Stimulated activated naive B cell treated with anti-CD40 and anti-IgM and Interleukin-4, amounts not matched to agents 10 μg/mL and 1 μg/mL and 100 μg/mL, for 72 hours (primary cell): ENCODE measurements around the gene RXRA.

ENCODE experiments used
- ATAC-seq, 2 donors: fragments of 150-1000 bp; cut with Tn5 transposase; replicated peaks; 2 replicates each; pipeline ENCODE4 v1.10.0; 2021; ENCODE audit warnings: moderate library complexity in 1 of 2
- DNase-seq: peaks from one replicate; pipeline ENCODE4 v3.0.0; 2021
- H3K27ac Mint-ChIP-seq: one replicate; pipeline ENCODE4 v1.8.0; 2022; ENCODE audit warnings: mild to moderate bottlenecking, mixed read lengths
- H3K27me3 Mint-ChIP-seq, 2 donors: one replicate each; pipeline ENCODE4 v1.8.0; 2022; ENCODE audit warnings: mixed read lengths in 2 of 2
- H3K36me3 Mint-ChIP-seq, 2 donors: one replicate each; pipeline ENCODE4 v1.8.0; 2022; ENCODE audit warnings: mixed read lengths in 2 of 2, mild to moderate bottlenecking in 1 of 2
- H3K4me1 Mint-ChIP-seq, 2 donors: one replicate each; pipeline ENCODE4 v1.8.0; 2022; ENCODE audit warnings: mixed read lengths in 2 of 2, mild to moderate bottlenecking in 1 of 2
- H3K4me3 Mint-ChIP-seq, 2 donors: one replicate each; pipeline ENCODE4 v1.8.0; 2022; ENCODE audit warnings: mild to moderate bottlenecking in 2 of 2, mixed read lengths in 2 of 2, moderate library complexity in 1 of 2
- H3K9me3 Mint-ChIP-seq, 2 donors: one replicate each; pipeline ENCODE4 v1.8.0; 2022; ENCODE audit warnings: mixed read lengths in 2 of 2, mild to moderate bottlenecking in 1 of 2

The RXRA gene

DNA sequence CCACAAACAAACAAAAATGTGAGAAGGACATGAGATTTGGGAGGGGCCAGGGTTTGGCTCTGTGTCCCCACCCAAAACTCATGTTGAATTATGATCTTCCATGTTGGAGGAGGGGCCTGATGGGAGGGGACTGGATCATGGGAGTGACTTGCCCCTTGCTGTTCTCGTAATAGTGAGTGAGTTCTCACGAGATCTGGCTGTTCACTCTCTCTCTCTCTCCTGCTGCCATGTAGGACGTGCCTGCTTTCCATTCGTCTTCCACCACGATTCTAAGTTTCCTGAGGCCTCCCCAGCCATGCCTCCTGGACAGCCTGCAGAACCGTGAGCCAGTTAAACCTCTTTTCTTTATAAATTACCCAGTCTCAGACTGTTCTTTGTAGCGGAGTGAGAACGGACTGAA is 118.7 kb downstream of the RXRA start:
- Mint-ChIP-seq H3K9me3 (peaks cover 0 to 5% of the 10 kb centered on the region in 2 donors), H3K36me3 (peaks cover 0 to 4% of the 10 kb centered on the region in 2 donors), H3K27me3 (peaks cover 26 to 33% of the 10 kb centered on the region in 2 donors), H3K4me3 (no peak overlapping the region), H3K27ac (no peak overlapping the region), H3K4me1 (peaks cover 19 to 32% of the 10 kb centered on the region in 2 donors)
- DNase-seq (no peak), ATAC-seq (no peak)

GRCh38 chr9:134449180-134449916 is 123.1 kb downstream of the RXRA start:
- DNase-seq: peak; percentile 84
- Mint-ChIP-seq H3K9me3 (peaks cover 0 to 3% of the 10 kb centered on the region in 2 donors), H3K27ac (no peak overlapping the region), H3K4me3 (no peak overlapping the region), H3K27me3 (no peaks in the 10 kb centered on the region), H3K36me3 (peaks cover 2 to 4% of the 10 kb centered on the region in 2 donors), H3K4me1 (peaks cover 11 to 14% of the 10 kb centered on the region in 2 donors)
- ATAC-seq: peak; percentile 97 to 99

- peaks cover 0 to 3% of the 10 kb centered on the region in 2 donors for H3K9me3 Mint-ChIP-seq
- no peaks in the 10 kb centered on the region for H3K27me3 Mint-ChIP-seq
- H3K27ac Mint-ChIP-seq: no peak overlapping the region
- ATAC-seq (no peak), DNase-seq (no peak)
- H3K36me3 Mint-ChIP-seq: peaks cover 0 to 2% of the 10 kb centered on the region in 2 donors
- H3K4me3 Mint-ChIP-seq: no peak overlapping the region
- peaks cover 25 to 34% of the 10 kb centered on the region in 2 donors for H3K4me1 Mint-ChIP-seq
These were observed 125.6 kb downstream of the RXRA start for GRCh38 chr9:134451700-134452458.

GRCh38 chr9:134452728-134453127 is 126.5 kb downstream of the RXRA start:
- no peak overlapping the region for H3K4me3 Mint-ChIP-seq
- no peak for ATAC-seq

DNA sequence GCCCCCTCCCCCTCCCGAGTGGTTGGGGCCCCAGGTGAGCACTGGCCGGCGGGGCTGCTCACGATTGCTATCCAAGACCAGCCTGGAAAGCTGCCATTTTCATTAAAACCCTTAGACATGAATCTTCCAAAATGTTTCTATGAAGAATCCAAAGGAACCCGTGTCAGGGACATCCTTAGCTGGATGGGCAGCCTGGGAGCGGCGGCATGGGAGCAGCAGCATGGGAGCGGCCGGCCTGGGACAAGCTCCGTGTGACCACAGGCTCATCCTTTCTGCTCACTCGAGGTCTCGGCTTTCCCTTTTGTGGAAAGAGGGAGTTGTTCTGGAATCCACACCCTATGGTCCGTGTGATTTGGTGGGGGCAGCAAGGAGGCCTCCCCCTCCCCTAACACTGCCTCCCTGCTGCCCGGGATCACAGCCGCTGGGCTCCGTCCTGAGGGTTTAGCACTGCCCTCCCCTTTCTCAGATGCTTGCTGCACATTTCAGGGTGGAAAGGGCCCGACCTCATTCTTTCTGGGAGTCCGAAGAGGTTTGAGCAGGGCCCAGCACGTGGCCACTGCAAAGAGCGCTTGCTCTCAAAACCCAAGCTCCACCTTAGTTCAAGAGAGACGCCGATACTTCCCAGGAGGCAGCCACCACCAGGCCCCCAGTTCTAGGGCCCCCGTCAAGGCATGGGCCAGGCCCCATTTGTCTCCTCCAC is 127.7 kb downstream of the RXRA start:
- peaks cover 0 to 2% of the 10 kb centered on the region in 2 donors for H3K36me3 Mint-ChIP-seq
- H3K4me3 Mint-ChIP-seq: no peak overlapping the region
- DNase-seq (no peak), ATAC-seq (no peak)
- H3K27ac Mint-ChIP-seq: no peak overlapping the region
- H3K27me3 Mint-ChIP-seq: no peaks in the 10 kb centered on the region
- no peaks in the 10 kb centered on the region for H3K9me3 Mint-ChIP-seq
- peaks cover 25 to 41% of the 10 kb centered on the region in 2 donors for H3K4me1 Mint-ChIP-seq

More at GRCh38 chr9:134452728-134453127, 126.5 kb downstream of the RXRA start:
- H3K27me3 Mint-ChIP-seq: no peaks in the 10 kb centered on the region
- H3K36me3 Mint-ChIP-seq: peaks cover 0 to 2% of the 10 kb centered on the region in 2 donors
- H3K4me1 Mint-ChIP-seq: peaks cover 25 to 41% of the 10 kb centered on the region in 2 donors
- no peak for DNase-seq
- H3K9me3 Mint-ChIP-seq: peaks cover 0 to 3% of the 10 kb centered on the region in 2 donors
- no peak overlapping the region for H3K27ac Mint-ChIP-seq

DNA sequence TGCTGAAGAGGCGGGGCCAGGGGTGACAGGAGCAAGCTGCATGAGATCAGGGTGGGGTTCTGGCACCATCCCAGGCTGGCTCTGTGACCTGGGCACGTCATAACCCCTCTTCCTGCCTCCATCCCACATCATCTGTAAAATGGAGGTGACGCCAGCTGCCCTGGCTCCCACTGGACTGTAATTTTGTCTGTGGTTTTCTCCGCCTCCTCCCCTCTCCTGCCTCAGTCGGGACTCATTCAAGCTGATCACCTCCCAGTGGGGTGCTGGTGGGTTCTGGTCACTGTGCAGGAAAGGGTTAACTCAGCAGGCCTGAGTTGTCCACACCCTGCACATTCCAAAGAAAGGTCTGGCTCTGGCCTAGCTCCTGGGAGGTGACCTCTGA is 128.2 kb downstream of the RXRA start:
- no peak for DNase-seq
- Mint-ChIP-seq H3K9me3 (no peaks in the 10 kb centered on the region), H3K27ac (no peak overlapping the region), H3K36me3 (peaks cover 0 to 2% of the 10 kb centered on the region in 2 donors), H3K27me3 (no peaks in the 10 kb centered on the region), H3K4me1 (peaks cover 23 to 41% of the 10 kb centered on the region in 2 donors), H3K4me3 (no peak overlapping the region)
- no peak for ATAC-seq

- no peak for ATAC-seq
- no peak overlapping the region for H3K27ac Mint-ChIP-seq
- H3K4me1 Mint-ChIP-seq: peaks cover 20 to 36% of the 10 kb centered on the region in 2 donors
- H3K27me3 Mint-ChIP-seq: no peaks in the 10 kb centered on the region
- H3K36me3 Mint-ChIP-seq: peaks cover 0 to 2% of the 10 kb centered on the region in 2 donors
- no peaks in the 10 kb centered on the region for H3K9me3 Mint-ChIP-seq
- DNase-seq: no peak
- H3K4me3 Mint-ChIP-seq: no peak overlapping the region
These were observed 128.8 kb downstream of the RXRA start for GRCh38 chr9:134455021-134455471.

DNA sequence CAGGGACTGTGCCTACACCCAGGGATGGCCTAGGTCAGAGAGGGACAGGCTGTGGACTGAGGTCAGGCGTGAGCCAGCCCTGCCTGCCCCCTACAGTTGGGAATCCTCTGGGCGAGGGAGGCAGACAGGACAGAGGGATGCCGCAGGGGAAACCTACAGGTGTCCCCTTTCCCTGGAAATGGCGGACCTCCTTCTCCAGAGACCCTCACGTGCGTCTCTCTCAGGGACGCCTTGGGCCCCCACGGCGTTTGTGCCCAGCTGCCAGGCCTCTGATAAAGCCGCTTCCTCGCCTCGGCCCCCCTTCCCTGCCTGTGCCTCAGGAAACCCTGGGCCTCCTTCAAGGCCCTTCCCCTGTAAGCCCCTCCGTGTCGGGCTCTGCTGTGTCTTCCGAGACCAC is 129.3 kb downstream of the RXRA start:
- peak overlapping the region; percentile 81 to 88 for H3K4me3 Mint-ChIP-seq
- no peaks in the 10 kb centered on the region for H3K9me3 Mint-ChIP-seq
- peaks cover 16 to 31% of the 10 kb centered on the region in 2 donors for H3K4me1 Mint-ChIP-seq
- H3K27ac Mint-ChIP-seq: peak overlapping the region; percentile 69
- H3K27me3 Mint-ChIP-seq: no peaks in the 10 kb centered on the region
- peaks cover 0 to 2% of the 10 kb centered on the region in 2 donors for H3K36me3 Mint-ChIP-seq
- DNase-seq: no peak
- ATAC-seq: no peak

- DNase-seq (peak; percentile 54), ATAC-seq (peak; percentile 84 to 89)
- Mint-ChIP-seq H3K27ac (peak overlapping the region; percentile 90), H3K9me3 (no peaks in the 10 kb centered on the region), H3K4me1 (peaks cover 16 to 31% of the 10 kb centered on the region in 2 donors), H3K4me3 (peak overlapping the region; percentile 81 to 88), H3K36me3 (peaks cover 0 to 2% of the 10 kb centered on the region in 2 donors), H3K27me3 (no peaks in the 10 kb centered on the region)
These were observed 129.9 kb downstream of the RXRA start for GRCh38 chr9:134455934-134456755.

GRCh38 chr9:134456756-134457305 is 130.6 kb downstream of the RXRA start:
- H3K27ac Mint-ChIP-seq: peak overlapping the region; percentile 90
- H3K4me3 Mint-ChIP-seq: peak overlapping the region; percentile 81 to 88
- H3K27me3 Mint-ChIP-seq: no peaks in the 10 kb centered on the region
- H3K9me3 Mint-ChIP-seq: peaks cover 0 to under 1% of the 10 kb centered on the region in 2 donors
- H3K36me3 Mint-ChIP-seq: peaks cover 0 to 2% of the 10 kb centered on the region in 2 donors
- DNase-seq (no peak), ATAC-seq (no peak)
- H3K4me1 Mint-ChIP-seq: peaks cover 15 to 31% of the 10 kb centered on the region in 2 donors

- Mint-ChIP-seq H3K4me1 (peaks cover 15 to 31% of the 10 kb centered on the region in 2 donors), H3K27me3 (peaks cover 0 to 4% of the 10 kb centered on the region in 2 donors), H3K9me3 (peaks cover 0 to 2% of the 10 kb centered on the region in 2 donors), H3K4me3 (no peak overlapping the region), H3K27ac (peak overlapping the region; percentile 14), H3K36me3 (peaks cover 0 to 2% of the 10 kb centered on the region in 2 donors)
- DNase-seq: no peak
- ATAC-seq: no peak
These were observed 131.3 kb downstream of the RXRA start for GRCh38 chr9:134457321-134458206.

GRCh38 chr9:134458207-134459108 is 132.2 kb downstream of the RXRA start:
- ATAC-seq: no peak
- Mint-ChIP-seq H3K27me3 (peaks cover 4 to 6% of the 10 kb centered on the region in 2 donors), H3K27ac (no peak overlapping the region), H3K4me1 (peaks cover 15 to 31% of the 10 kb centered on the region in 2 donors), H3K9me3 (peaks cover 0 to 2% of the 10 kb centered on the region in 2 donors), H3K4me3 (no peak overlapping the region), H3K36me3 (no peaks in the 10 kb centered on the region)
- DNase-seq: no peak
